ENCODE measurements around the gene BAZ2A.
"Not testable (repeated sequence)": the region's sequence is repeated elsewhere in the genome, so short reads cannot be mapped to it uniquely, and the experiment has no call there.

Gene BAZ2A

GRCh38 chr12:56661979-56662638, 32.0 kb upstream of the BAZ2A start:
- no peak for DNase-seq (ENCODE audit: low read depth)
- no peak overlapping the region for H3K4me3 ChIP-seq (ENCODE audit: low read length)
- no peak for TF ChIP-seq CTCF (conservative IDR thresholded peaks at IDR 0.05; ENCODE audit: low read depth, low read length)

DNA sequence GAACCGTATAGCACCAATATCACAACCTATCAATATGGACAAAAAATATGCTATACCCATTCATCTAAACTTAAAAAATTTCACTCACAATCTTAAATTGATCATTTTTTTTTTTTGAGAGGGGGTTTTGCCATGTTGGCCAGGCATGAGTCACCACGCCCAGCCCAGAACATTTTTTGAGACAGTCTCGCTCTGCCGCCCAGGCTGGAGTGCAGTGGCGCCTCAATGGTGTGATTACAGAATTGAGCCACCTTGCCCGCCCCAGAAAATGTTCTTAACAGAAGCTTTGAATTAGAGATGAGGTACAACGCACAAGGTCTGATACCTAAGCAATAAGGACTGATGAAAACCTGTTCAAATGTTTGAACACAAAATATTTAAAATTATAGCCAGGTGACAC, 31.4 kb upstream of the BAZ2A start:
- DNase-seq (ENCODE audit: low read depth) = no peak
- H3K4me3 ChIP-seq (ENCODE audit: low read length) = no peak overlapping the region
- no peak for TF ChIP-seq CTCF (conservative IDR thresholded peaks at IDR 0.05; ENCODE audit: low read depth, low read length)

- H3K4me3 ChIP-seq (ENCODE audit: low read length) = no peak overlapping the region
- DNase-seq (ENCODE audit: low read depth) = no peak
- TF ChIP-seq CTCF (conservative IDR thresholded peaks at IDR 0.05; ENCODE audit: low read depth, low read length) = no peak
These were observed 28.8 kb upstream of the BAZ2A start for GRCh38 chr12:56658921-56659320.

- DNase-seq (ENCODE audit: low read depth) = no peak
- no peak for TF ChIP-seq CTCF (conservative IDR thresholded peaks at IDR 0.05; ENCODE audit: low read depth, low read length)
These were observed 27.6 kb upstream of the BAZ2A start for GRCh38 chr12:56657416-56658379.

GRCh38 chr12:56653781-56654180, 23.7 kb upstream of the BAZ2A start:
- not testable (repeated sequence) for H3K4me3 ChIP-seq (ENCODE audit: low read length); DNase-seq (ENCODE audit: low read depth)

More at GRCh38 chr12:56657416-56658379, 27.6 kb upstream of the BAZ2A start:
- H3K4me3 ChIP-seq (ENCODE audit: low read length) = no peak overlapping the region

GRCh38 chr12:56648023-56648422, 17.9 kb upstream of the BAZ2A start:
- DNase-seq (ENCODE audit: low read depth); H3K4me3 ChIP-seq (ENCODE audit: low read length): not testable (repeated sequence)

GRCh38 chr12:56645717-56646446, 15.8 kb upstream of the BAZ2A start, which contains the start of gene ATP5F1B:
Gene ATP5F1B (minus strand): TSS chr12:56645984. CDS start chr12:56645963, 21 bp downstream.
- TF ChIP-seq CTCF (conservative IDR thresholded peaks at IDR 0.05; ENCODE audit: low read depth, low read length) = no peak
- peak within 1 kb of the TSS; percentile 100 for H3K4me3 ChIP-seq (ENCODE audit: low read length)
- peak; percentile 100 for DNase-seq (ENCODE audit: low read depth)
